ENCODE data around the gene MMP21.

The MMP21 gene

GRCh38 chr10:125792342-125793300, 17.0 kb upstream of the MMP21 start:
- no peak for FAIRE-seq

DNA sequence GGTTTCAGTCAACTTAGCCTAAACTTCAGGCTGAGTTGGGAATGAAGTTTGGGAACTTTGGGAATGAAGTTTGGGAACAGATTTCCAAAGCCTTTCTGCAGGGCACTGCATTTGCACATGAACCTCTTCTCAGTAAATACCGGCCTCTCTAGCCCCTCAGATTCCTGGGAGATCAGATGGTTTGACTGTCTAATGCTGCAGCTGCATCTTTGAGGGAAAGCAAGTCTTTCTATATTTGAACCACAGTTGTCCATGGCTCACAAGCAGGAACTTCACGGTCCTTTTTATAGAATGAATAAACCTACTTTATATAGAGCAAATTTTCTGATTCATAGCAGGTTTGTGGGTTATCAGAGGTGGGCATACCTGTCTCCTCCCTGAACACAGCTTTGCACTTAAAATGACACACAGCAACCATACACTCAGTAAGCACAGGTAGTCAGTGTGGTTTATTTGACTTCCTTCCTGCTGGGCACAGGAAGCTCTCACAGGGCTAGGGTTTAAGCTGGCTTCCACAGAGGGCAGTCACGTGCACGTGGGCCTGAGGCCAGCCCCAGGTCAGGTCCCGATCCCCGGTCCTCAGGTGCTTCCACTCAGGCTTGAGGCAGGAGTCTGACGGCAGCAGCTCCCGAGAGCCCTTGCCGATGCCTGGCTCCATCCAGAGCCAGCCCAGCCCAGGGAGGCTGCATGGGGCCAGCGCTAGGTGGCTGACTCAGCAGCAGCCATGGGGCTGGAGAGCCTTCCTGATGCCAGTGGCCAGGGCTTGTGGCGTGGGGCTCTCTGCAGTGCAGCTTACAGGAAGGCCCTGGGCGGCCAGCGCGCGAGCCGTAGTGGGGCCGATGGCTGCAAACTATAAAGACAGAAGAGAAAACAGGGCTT, 12.8 kb upstream of the MMP21 start:
- FAIRE-seq = no peak

DNA sequence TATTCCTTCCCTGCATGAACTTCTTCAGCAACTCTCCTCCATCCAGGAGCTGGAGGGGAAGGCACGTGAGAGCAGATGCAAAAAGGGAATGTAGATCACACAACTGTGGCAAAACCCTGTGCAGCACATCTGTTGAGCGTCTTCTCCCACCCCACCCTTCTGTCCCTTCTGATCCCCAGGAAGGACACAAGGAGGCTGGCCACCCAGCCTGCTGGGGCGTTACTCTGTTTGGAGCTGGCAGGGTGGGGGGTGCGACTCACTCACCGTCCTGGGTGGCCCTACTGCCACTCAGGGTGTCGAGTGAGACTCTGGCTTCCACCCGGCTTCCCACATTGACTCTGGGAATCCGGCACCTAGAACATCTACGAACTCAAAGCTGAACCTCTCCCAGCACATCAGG, 10.2 kb upstream of the MMP21 start:
- FAIRE-seq = no peak

- no peak for FAIRE-seq
Observed at GRCh38 chr10:125783957-125784356, 8.3 kb upstream of the MMP21 start.

DNA sequence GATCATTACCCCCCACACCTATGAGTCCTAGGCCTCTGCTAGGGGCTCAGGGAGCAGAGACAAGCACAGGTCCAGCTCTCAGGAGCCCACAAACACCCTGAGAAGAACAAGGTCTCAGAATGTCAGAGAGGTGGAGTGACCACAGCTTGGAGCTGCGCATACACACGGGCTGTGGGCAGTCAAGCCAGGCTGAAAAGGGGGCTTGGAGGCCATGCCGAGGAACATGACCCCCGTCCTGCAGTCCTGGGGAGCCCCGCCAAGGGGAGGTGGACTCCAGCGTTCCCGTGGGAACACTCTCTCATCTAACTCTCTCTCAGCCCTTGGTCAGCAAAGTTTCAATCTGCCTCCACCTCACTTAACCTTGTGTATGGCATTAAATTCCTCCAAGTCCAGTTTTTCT, 7.8 kb upstream of the MMP21 start:
- FAIRE-seq = no peak

- no peak for FAIRE-seq
Observed at GRCh38 chr10:125782616-125783015, 7.0 kb upstream of the MMP21 start.

- FAIRE-seq = no peak
Observed at GRCh38 chr10:125782054-125782453, 6.4 kb upstream of the MMP21 start.

- FAIRE-seq = no peak
Observed at GRCh38 chr10:125781374-125781773, 5.8 kb upstream of the MMP21 start.

GRCh38 chr10:125779403-125780327, 4.0 kb upstream of the MMP21 start:
- FAIRE-seq = no peak

GRCh38 chr10:125778556-125778955, 2.9 kb upstream of the MMP21 start:
- no peak for FAIRE-seq

GRCh38 chr10:125777806-125778205, 2.2 kb upstream of the MMP21 start:
- no peak for FAIRE-seq

DNA sequence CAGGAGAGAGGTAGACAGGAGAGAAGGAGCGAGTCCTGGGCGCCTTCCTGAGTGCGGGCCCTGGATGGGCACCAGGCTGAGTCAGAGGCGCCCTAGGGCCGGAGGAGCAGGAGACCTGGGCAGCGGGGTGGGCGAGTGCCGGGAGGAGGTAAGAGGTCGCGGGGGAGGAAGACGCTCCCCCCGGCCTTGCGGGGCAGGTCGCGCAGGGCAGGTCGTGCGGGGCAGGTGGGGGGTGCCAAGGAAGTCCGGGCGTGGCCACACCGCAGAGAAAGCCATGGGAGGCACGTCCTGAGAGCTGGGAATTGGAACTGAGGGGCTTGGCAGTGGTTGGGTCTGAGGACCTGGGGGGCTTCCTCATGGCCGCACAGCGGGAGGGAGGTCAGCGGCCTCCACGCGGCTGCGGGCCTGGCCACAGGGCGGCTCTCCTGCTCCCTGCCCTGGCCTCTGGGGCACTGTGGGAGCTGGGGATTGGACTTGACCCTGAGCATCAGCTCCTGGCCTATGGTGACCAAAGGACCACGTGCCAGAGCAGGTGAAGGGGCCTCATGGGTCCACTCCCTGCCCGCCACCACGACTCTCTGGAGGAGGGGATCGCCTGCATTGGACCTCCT, 935 bp downstream of the MMP21 start:
- FAIRE-seq = no peak

- no peak for FAIRE-seq
Observed at GRCh38 chr10:125773687-125774543, 1.7 kb downstream of the MMP21 start.

DNA sequence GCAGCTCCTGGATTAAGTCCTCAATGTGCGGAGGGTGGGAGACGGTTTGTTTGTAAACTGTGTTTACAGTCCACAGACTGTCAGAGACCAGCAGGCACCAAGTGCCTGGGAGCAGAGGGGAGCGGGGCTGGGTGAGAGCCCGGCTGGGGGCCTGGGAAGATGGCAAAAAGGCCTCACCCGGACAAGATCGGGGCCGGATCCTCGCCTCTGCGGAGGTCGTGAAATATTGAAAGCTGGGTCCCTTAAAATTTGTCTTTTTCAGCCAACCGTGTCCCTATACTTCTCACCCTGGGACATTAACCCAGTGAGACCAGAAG, 2.8 kb downstream of the MMP21 start:
- FAIRE-seq = no peak

DNA sequence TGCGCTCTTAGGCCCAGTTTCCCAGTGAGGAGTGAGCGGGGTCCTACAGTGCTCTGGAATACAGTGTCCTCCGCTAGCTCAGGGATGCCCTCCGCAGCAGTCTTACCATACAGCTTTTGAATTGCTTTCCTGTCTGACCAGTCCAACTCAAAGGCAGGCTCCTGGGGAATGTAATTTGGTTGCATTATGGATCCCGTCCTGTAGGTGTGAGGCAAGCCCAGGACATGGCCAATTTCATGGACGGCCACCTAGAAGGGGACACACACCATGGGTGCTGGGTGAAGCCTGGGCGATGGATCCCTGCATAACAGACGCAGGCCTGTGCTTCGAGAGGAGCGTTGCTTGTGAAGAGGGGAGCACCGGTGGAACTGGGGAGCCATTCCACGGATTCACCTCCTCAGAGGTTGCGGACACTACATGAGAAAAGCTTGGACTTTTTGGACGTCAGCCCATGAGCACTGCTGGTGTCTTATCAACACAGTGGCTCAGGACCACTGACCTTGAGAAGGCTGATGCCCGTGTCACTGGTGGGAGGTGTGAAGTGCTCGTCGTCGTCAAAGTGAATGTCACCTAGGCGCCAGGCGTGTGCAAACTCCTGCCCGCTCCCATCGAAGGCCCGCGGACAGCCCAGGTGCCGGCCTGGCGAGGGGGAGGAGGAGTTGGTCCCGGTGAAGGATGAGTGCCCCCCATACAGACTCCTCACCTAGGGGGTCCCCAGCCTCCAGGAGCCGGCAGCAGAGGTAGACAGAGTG, 3.3 kb downstream of the MMP21 start:
- FAIRE-seq = no peak

DNA sequence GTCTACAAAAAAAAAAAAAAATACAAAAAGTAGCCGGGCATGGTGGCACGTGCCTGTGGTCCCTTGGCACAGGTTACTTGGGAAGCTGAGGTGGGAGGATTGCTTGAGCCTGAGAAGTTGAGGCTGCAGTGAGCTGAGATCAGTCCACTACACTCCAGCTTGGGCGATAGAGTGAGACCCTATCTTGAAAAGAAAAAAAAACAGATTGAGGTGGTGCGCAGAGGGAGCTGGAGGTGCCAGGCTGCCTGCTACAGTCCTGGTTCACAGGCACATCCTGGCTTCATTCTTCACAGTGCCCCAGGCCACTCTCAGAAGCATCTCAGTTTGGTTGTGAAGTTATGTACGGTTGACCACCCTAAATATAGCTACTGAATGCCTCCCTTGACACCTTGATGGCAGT, 4.8 kb downstream of the MMP21 start:
- no peak for FAIRE-seq

DNA sequence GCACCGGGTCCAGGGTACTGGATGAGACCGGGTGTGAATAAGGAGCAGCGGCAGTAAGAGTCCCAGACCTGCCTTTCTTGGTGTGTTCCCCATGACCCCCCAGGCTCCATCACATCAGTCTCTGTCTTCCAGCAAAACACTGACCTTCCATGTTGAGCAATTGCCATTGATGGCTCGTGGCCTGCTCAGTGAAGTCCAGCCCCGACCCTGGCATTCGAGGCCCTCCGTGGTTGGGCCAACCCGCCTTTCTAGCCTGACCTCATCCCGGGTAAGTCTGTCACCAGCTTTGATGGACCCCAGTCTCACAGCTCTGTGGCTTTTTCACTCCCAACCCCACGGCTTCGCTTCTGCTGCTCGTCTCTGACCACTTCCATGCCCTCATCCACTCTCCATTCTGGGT, 6.4 kb downstream of the MMP21 start:
- FAIRE-seq = no peak

DNA sequence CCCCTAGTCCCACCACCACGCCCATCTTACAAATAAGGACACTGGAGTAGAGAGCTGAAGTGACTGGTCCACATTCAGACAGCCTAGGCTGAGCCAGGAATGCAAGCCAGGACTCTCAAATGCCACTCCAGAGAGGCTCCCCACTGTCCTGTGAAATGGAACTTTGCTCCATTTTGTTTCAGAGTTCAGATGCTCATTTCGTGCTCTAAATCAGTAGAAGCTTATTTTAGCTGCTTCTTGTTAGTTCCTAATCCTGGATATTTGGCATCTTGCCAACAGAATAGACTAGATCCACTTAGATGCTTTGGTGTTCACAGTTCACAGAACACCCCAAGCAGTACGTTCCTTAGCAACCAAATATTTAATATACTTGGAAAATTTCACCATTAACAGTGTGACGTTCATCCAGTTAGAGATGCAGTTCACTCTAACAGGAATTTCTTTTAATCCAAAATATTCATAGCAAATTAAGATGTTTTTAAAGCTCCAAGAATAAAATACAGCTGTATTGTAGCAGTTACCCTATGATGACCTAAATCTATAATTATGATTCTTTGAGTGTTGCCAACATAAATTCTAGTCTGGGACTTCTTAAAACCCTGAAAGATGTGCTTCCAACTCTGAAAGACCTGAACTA, 7.3 kb downstream of the MMP21 start:
- no peak for FAIRE-seq

DNA sequence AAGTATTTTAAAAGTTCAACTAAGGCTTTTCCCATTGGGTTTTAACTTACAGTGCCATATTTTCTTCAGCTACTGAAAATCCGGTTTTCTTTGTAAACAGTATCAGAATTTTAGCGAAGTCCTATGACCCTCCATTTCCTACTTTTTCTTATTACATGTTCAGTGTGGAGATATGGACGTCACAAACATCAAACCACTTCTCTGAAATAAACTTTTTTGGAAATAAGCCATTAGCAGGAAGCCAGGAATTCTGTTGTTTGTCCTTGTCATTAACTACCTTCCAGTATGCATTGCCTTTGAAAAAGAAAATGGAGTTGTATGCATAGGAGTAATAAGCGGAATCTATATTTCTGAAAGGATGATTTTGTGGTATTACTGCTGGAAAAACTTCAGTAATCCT, 9.1 kb downstream of the MMP21 start:
- no peak for FAIRE-seq

- no peak for FAIRE-seq
Observed at GRCh38 chr10:125765835-125766234, 9.8 kb downstream of the MMP21 start.

All from endometrium (tissue), 2 donors.